Ovary (tissue), 9 donors: ENCODE data around the gene TACR1. TPM values are rescaled to one million over a fixed set of nuclear protein-coding genes. Genes with fewer than 3 reads are reported as not detected.
"Not testable (repeated sequence)": the region's sequence is repeated elsewhere in the genome, so short reads cannot be mapped to it uniquely, and the experiment has no call there.

Experiments
- DNase-seq, 5 donors: peaks; one replicate each; pipeline ENCODE4 v3.0.0-alpha.2; 2019 to 2020
- H3K27ac ChIP-seq, 2 donors: fragments of 200-600 bp; one replicate each; pipeline versions ENCODE4 v1.5.1 to v1.8.0; 2019 to 2022
- H3K27me3 ChIP-seq: fragments of 200-600 bp; one replicate; pipeline ENCODE4 v1.8.0; 2022
- H3K36me3 ChIP-seq: fragments of 200-600 bp; sonication (generic); one replicate; pipeline ENCODE4 v1.5.1; 2019
- H3K4me1 ChIP-seq: one replicate; pipeline ENCODE4 v1.8.1; 2013; ENCODE audit warnings: mild to moderate bottlenecking, moderate library complexity; ENCODE audit not compliant: insufficient read depth
- H3K4me3 ChIP-seq: fragments of 200-600 bp; sonication (generic); one replicate; pipeline ENCODE4 v1.5.1; 2017
- H3K9me3 ChIP-seq, 2 donors: fragments of 200-600 bp in 1 of 2; sonication (generic) in 1 of 2; one replicate each; pipeline versions ENCODE4 v1.5.1 to v1.8.1; 2013 to 2019; ENCODE audit warnings: mild to moderate bottlenecking in 1 of 2, moderate library complexity in 1 of 2
- CTCF ChIP-seq, 3 donors: fragments of 450-650 bp in 2 of 3; fragments of 200-600 bp in 1 of 3; IDR thresholded peaks; one replicate each; pipeline versions ENCODE4 v1.5.1 to v1.8.0; 2016 to 2022; ENCODE audit warnings: antibody characterized with exemption in 3 of 3, mild to moderate bottlenecking in 1 of 3
- EP300 ChIP-seq: sonication (generic); formaldehyde crosslinking; IDR thresholded peaks from one replicate; pipeline ENCODE4 v1.6.1; 2017; ENCODE audit warnings: antibody characterized with exemption
- POLR2A ChIP-seq: fragments of 450-650 bp; IDR thresholded peaks from one replicate; pipeline ENCODE4 v1.6.1; 2017; ENCODE audit warnings: antibody characterized with exemption, mild to moderate bottlenecking, moderate library complexity
- WGBS, 3 donors: extraction: QIAGEN DNeasy Blood & Tissue Kit in 1 of 3; methylation state at CpG; one replicate each; pipeline versions ENCODE4 v1.1.5 to v1.1.7; 2013 to 2017; 5-methylcytosine and 5-hydroxymethylcytosine counted together
- intact Hi-C, 4 donors: fragments of 100-400 bp; cut with DNase I; formaldehyde crosslinking; loops; one replicate each; pipeline versions ENCODE4 v1.11.0 to v1.15.1; 2022 to 2023
- polyA plus RNA-seq, 2 donors: library from polyadenylated mRNA; stranded (reverse); fragments of 200-250 nt in 1 of 2; fragments of 350-450 nt in 1 of 2; fragmentation: Illumina TruSeq in 1 of 2; extraction: RNeasy Lipid Tissue Mini Kit (QIAGEN cat#74804) in 1 of 2; gene quantifications; one replicate each; pipeline ENCODE4 v1.2.3, GENCODE V29; 2013 to 2014
- total RNA-seq, 7 donors: library from RNA; depleted of rRNA in 2 of 7; stranded (reverse); fragments of >200 nt in 2 of 7; fragmentation: NEBNext Ultra II Directional in 3 of 7; extraction: Animal tissue kit (Norgen Biotek cat#: 25700) in 3 of 7; gene quantifications; one replicate each; pipeline versions ENCODE4 v1.1.0 to v1.2.4, GENCODE V29; 2016 to 2023
- donor health status: DM: no; HTN: no; CAD: no; lungs with moderate emphysema.
- donor health status: DM: no; HTN: no; CAD: no.
- donor health status: Bipolar disorder and iron deficiency.
- donor health status: DM: yes; HTN: yes; CAD: no.
- donor health status: DM: no; HTN: no; CAD: no.
- donor health status: DM: yes; HTN: yes; CAD: no.

TACR1 gene
- total and polyA plus RNA-seq, 9 donors: 0.43 to 4.4 (median 1.3) TPM

- H3K27ac ChIP-seq: no peak overlapping the region
These were observed 25.6 kb downstream of the TACR1 start for GRCh38 chr2:75173740-75174139.

GRCh38 chr2:75171423-75171822, 27.9 kb downstream of the TACR1 start:
- H3K36me3 ChIP-seq, DNase-seq, intact Hi-C loops, H3K4me1 ChIP-seq, H3K9me3 ChIP-seq, H3K27ac ChIP-seq, H3K4me3 ChIP-seq, H3K27me3 ChIP-seq: not testable (repeated sequence)
- 94 to 99% (median 95%) methylated on average over 5 of the region's 5 CpGs for WGBS, 3 donors

More at GRCh38 chr2:75173740-75174139, 25.6 kb downstream of the TACR1 start:
- no peak for TF ChIP-seq EP300
- no peak overlapping the region for H3K4me3 ChIP-seq
- DNase-seq: no peak
- H3K27me3 ChIP-seq: no peaks in the 10 kb centered on the region
- intact Hi-C loops: no loop called here
- no peaks in the 10 kb centered on the region for H3K36me3 ChIP-seq
- no peaks in the 10 kb centered on the region for H3K9me3 ChIP-seq
- no peaks in the 10 kb centered on the region for H3K4me1 ChIP-seq

- no peaks in the 10 kb centered on the region for H3K4me1 ChIP-seq
- WGBS, 3 donors: 94 to 98% (median 97%) methylated on average over 2 of the region's 2 CpGs
- H3K27ac ChIP-seq: no peak overlapping the region
- H3K9me3 ChIP-seq: no peaks in the 10 kb centered on the region
- DNase-seq: no peak
- intact Hi-C loops: no loop called here
- H3K36me3 ChIP-seq: no peaks in the 10 kb centered on the region
- no peak for TF ChIP-seq POLR2A
- H3K27me3 ChIP-seq: no peaks in the 10 kb centered on the region
- H3K4me3 ChIP-seq: no peak overlapping the region
These were observed 28.4 kb downstream of the TACR1 start for GRCh38 chr2:75170889-75171288.

GRCh38 chr2:75168186-75168585, 31.1 kb downstream of the TACR1 start:
- WGBS, 3 donors: 61 to 69% (median 62%) methylated on average over 2 of the region's 2 CpGs
- H3K9me3 ChIP-seq: no peaks in the 10 kb centered on the region
- intact Hi-C loops: no loop called here
- H3K4me3 ChIP-seq: no peak overlapping the region
- TF ChIP-seq EP300 (no peak), CTCF (IDR thresholded peaks at IDR 0.05) (no peak), POLR2A (no peak)
- H3K36me3 ChIP-seq: no peaks in the 10 kb centered on the region
- no peaks in the 10 kb centered on the region for H3K4me1 ChIP-seq
- no peaks in the 10 kb centered on the region for H3K27me3 ChIP-seq
- H3K27ac ChIP-seq: no peak overlapping the region
- DNase-seq: no peak

- no peaks in the 10 kb centered on the region for H3K9me3 ChIP-seq
- H3K36me3 ChIP-seq: no peaks in the 10 kb centered on the region
- H3K27me3 ChIP-seq: no peaks in the 10 kb centered on the region
- WGBS, 3 donors: 76 to 80% (median 79%) methylated on average over 3 of the region's 3 CpGs
- intact Hi-C loops: no loop called here
- no peak overlapping the region for H3K27ac ChIP-seq
- peaks cover 3% of the 10 kb centered on the region for H3K4me1 ChIP-seq
- no peak for TF ChIP-seq CTCF (IDR thresholded peaks at IDR 0.05)
- no peak for TF ChIP-seq POLR2A
- no peak for TF ChIP-seq EP300
- H3K4me3 ChIP-seq: no peak overlapping the region
- no peak for DNase-seq
These were observed 32.8 kb downstream of the TACR1 start for GRCh38 chr2:75166491-75166890.

GRCh38 chr2:75162897-75163296, 36.4 kb downstream of the TACR1 start:
- Histone ChIP-seq H3K9me3 (no peaks in the 10 kb centered on the region), H3K4me3 (no peak overlapping the region), H3K27me3 (no peaks in the 10 kb centered on the region), H3K36me3 (no peaks in the 10 kb centered on the region), H3K27ac (no peak overlapping the region), H3K4me1 (peaks cover 3% of the 10 kb centered on the region)
- TF ChIP-seq EP300: no peak
- no peak for TF ChIP-seq CTCF (IDR thresholded peaks at IDR 0.05)
- TF ChIP-seq POLR2A: no peak
- intact Hi-C loops: no loop called here
- no peak for DNase-seq
- 76 to 88% (median 88%) methylated on average over 2 of the region's 2 CpGs for WGBS, 3 donors
